OCI-LY1 (cell line): ENCODE results near the gene CAPS.

ENCODE experiments used
- EZH2 ChIP-seq: fragments of 200-600 bp; sonication (generic), shearing (Covaris generic); IDR thresholded peaks from 2 replicates; pipeline ENCODE4 v1.8.0; 2017; ENCODE audit warnings: borderline replicate concordance, mixed run types, mild to moderate bottlenecking, antibody characterized with exemption, low read length, moderate library complexity, mixed read lengths
- TF ChIP-seq, protein P1 (sequence below): fragments of 200-600 bp; sonication (generic), shearing (Covaris generic); IDR thresholded peaks from 2 replicates; pipeline ENCODE4 v1.5.1; 2017; ENCODE audit warnings: mild to moderate bottlenecking, antibody characterized with exemption, low read length, moderate library complexity, mixed read lengths

DNA sequence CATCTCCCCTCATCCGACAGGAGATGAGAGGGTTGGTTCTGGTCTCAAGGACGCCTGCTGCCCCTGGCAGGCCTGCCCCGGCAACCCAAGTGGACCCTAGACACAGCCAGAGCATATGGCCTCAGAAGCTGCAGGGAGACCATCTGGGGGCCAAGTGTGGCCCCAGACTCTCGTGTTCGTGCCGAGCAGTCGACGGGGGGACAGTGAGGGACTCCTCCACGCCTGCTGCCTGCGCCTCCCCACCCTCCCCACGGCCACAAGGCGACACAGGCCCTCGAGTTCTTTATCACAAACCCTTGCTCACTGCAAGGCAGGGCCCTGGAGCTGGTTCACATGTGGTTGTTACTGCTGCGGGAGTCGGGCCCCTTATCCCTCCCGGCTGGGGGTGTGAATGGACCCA is 9.3 kb downstream of the CAPS start:
- TF ChIP-seq, protein P1, sequence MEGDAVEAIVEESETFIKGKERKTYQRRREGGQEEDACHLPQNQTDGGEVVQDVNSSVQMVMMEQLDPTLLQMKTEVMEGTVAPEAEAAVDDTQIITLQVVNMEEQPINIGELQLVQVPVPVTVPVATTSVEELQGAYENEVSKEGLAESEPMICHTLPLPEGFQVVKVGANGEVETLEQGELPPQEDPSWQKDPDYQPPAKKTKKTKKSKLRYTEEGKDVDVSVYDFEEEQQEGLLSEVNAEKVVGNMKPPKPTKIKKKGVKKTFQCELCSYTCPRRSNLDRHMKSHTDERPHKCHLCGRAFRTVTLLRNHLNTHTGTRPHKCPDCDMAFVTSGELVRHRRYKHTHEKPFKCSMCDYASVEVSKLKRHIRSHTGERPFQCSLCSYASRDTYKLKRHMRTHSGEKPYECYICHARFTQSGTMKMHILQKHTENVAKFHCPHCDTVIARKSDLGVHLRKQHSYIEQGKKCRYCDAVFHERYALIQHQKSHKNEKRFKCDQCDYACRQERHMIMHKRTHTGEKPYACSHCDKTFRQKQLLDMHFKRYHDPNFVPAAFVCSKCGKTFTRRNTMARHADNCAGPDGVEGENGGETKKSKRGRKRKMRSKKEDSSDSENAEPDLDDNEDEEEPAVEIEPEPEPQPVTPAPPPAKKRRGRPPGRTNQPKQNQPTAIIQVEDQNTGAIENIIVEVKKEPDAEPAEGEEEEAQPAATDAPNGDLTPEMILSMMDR, result no peak
- no peak for TF ChIP-seq EZH2
